ENCODE data around the gene MAST2.

DNA sequence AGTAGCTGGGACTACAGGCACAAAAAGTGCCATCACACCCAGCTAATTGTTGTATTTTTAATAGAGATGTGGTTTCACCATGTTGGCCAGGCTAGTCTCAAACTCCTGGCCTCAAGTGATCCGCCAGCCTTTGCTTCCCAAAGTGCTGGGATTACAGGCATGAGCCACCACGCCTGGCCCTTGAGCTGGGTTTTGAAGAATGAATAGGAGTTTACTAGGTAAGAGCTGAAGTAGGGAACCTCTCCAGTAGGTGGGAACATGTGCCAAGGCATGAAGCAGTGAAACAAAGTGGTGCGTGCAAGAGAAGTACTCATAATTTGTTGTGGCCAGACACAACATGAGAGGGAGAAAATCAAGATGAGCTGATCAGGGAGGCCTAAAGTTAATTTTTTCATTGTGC lies 55.8 kb downstream of the MAST2 start:
- no peak for TF ChIP-seq HOXA3 (CRISPR knock-in tag; IDR thresholded peaks at IDR 0.05)
- TF ChIP-seq PHF8 (CRISPR knock-in tag; IDR thresholded peaks at IDR 0.05), result no peak
- no peak for TF ChIP-seq FOXK1 (CRISPR knock-in tag; IDR thresholded peaks at IDR 0.05; ENCODE audit: borderline replicate concordance, low read depth)

Measured in HepG2 (cell line).